ENCODE data around the gene WAC. TPM values are rescaled to one million over a fixed set of nuclear protein-coding genes. Genes with fewer than 3 reads are reported as not detected.

WAC gene
- total RNA-seq, 4 donors from 2014 or later = 165 to 189 (median 169) TPM

- peaks cover 14 to 18% of the 10 kb centered on the region in 2 donors for H3K4me1 ChIP-seq
- DNase-seq = no peak
- no peak overlapping the region for H3K27ac ChIP-seq
- H3K27me3 ChIP-seq = no peaks in the 10 kb centered on the region
- 93 to 96% methylated on average over 5 of the region's 5 CpGs for WGBS, 2 donors
- no peak overlapping the region for H3K4me3 ChIP-seq (replicated peaks in 1 of 3)
- intact Hi-C loops (cut with DNase I) = no loop called here
- TF ChIP-seq CTCF (IDR thresholded peaks at IDR 0.05) = no peak
- H3K9me3 ChIP-seq = no peaks in the 10 kb centered on the region
- no peaks in the 10 kb centered on the region for H3K36me3 ChIP-seq
Observed at GRCh38 chr10:28575852-28576251, 42.9 kb downstream of the WAC start.

DNA sequence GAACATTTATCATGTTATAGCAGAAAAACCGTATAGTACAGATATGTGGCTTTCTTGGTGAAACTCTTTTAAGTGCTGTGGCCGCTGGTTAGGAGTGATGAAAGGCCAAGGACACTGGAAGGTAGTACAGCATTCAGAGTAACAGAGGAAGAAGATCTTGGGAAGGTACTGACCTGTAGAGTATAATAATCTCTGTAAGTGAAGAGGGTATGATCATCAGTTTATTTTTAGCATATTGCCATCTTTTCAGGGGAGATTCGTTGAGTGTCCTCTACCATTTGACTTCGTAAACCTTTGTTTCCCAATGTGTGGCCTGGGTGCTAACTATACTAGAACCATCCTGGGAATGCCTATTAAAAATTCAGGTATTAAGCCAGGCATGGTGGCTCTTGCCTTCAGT is 44.6 kb downstream of the WAC start:
- no peaks in the 10 kb centered on the region for H3K36me3 ChIP-seq
- DNase-seq = no peak
- intact Hi-C loops (cut with DNase I) = no loop called here
- no peaks in the 10 kb centered on the region for H3K9me3 ChIP-seq
- no peak overlapping the region for H3K4me3 ChIP-seq (replicated peaks in 1 of 3)
- no peak for TF ChIP-seq CTCF (IDR thresholded peaks at IDR 0.05)
- peaks cover 26 to 30% of the 10 kb centered on the region in 2 donors for H3K4me1 ChIP-seq
- no peak overlapping the region for H3K27ac ChIP-seq
- no peaks in the 10 kb centered on the region for H3K27me3 ChIP-seq
- 88 to 92% methylated on average over 4 of the region's 4 CpGs for WGBS, 2 donors

GRCh38 chr10:28578454-28578853 is 45.5 kb downstream of the WAC start:
- intact Hi-C loops (cut with DNase I) = no loop called here
- no peak for TF ChIP-seq CTCF (IDR thresholded peaks at IDR 0.05)
- TF ChIP-seq POLR2A (IDR thresholded peaks at IDR 0.05) = no peak
- Histone ChIP-seq H3K9me3 (no peaks in the 10 kb centered on the region), H3K27ac (no peak overlapping the region), H3K4me1 (peaks cover 30% of the 10 kb centered on the region in 2 donors), H3K27me3 (no peaks in the 10 kb centered on the region), H3K36me3 (no peaks in the 10 kb centered on the region), H3K4me3 (replicated peaks in 1 of 3) (no peak overlapping the region)
- 93 to 95% methylated on average over 2 of the region's 2 CpGs for WGBS, 2 donors
- DNase-seq = no peak

- Histone ChIP-seq H3K9me3 (no peaks in the 10 kb centered on the region), H3K36me3 (peaks cover 6% of the 10 kb centered on the region in 2 donors), H3K4me1 (peaks cover 26 to 30% of the 10 kb centered on the region in 2 donors), H3K27me3 (no peaks in the 10 kb centered on the region), H3K4me3 (replicated peaks in 1 of 3) (no peak overlapping the region), H3K27ac (no peak overlapping the region)
- WGBS, 2 donors = 94 to 95% methylated on average over 1 of the region's 1 CpG
- no peak for DNase-seq
- TF ChIP-seq CTCF (IDR thresholded peaks at IDR 0.05) (no peak), POLR2A (IDR thresholded peaks at IDR 0.05) (no peak)
- intact Hi-C loops (cut with DNase I) = no loop called here
Observed at GRCh38 chr10:28580825-28581224, 47.9 kb downstream of the WAC start.

GRCh38 chr10:28581916-28582315 is 49.0 kb downstream of the WAC start:
- Histone ChIP-seq H3K9me3 (no peaks in the 10 kb centered on the region), H3K4me1 (peaks cover 18 to 33% of the 10 kb centered on the region in 2 donors)

More at GRCh38 chr10:28581916-28582315, 49.0 kb downstream of the WAC start:
- Histone ChIP-seq H3K27ac (no peak overlapping the region), H3K4me3 (replicated peaks in 1 of 3) (no peak overlapping the region), H3K36me3 (peaks cover 6 to 10% of the 10 kb centered on the region in 2 donors), H3K27me3 (no peaks in the 10 kb centered on the region)
- DNase-seq = no peak
- TF ChIP-seq CTCF (IDR thresholded peaks at IDR 0.05) = no peak
- no peak for TF ChIP-seq POLR2A (IDR thresholded peaks at IDR 0.05)
- intact Hi-C loops (cut with DNase I) = no loop called here
- WGBS, 2 donors = 79 to 89% methylated on average over 2 of the region's 2 CpGs

Measured in thyroid gland (tissue), 4 donors.